Lower leg skin (tissue), 3 donors: ENCODE measurements around the gene PES1.

Source experiments
- POLR2A ChIP-seq, 2 donors: fragments of 450-650 bp; IDR thresholded peaks; one replicate each; pipeline ENCODE4 v1.6.1; 2016 to 2017; ENCODE audit warnings: antibody characterized with exemption in 2 of 2, mild to moderate bottlenecking in 1 of 2, moderate library complexity in 1 of 2
- TF ChIP-seq, protein P1 (sequence below), 3 donors: fragments of 450-650 bp; IDR thresholded peaks; one replicate each; pipeline ENCODE4 v1.5.1; 2016; ENCODE audit warnings: antibody characterized with exemption in 3 of 3, mild to moderate bottlenecking in 3 of 3, moderate library complexity in 2 of 3

DNA sequence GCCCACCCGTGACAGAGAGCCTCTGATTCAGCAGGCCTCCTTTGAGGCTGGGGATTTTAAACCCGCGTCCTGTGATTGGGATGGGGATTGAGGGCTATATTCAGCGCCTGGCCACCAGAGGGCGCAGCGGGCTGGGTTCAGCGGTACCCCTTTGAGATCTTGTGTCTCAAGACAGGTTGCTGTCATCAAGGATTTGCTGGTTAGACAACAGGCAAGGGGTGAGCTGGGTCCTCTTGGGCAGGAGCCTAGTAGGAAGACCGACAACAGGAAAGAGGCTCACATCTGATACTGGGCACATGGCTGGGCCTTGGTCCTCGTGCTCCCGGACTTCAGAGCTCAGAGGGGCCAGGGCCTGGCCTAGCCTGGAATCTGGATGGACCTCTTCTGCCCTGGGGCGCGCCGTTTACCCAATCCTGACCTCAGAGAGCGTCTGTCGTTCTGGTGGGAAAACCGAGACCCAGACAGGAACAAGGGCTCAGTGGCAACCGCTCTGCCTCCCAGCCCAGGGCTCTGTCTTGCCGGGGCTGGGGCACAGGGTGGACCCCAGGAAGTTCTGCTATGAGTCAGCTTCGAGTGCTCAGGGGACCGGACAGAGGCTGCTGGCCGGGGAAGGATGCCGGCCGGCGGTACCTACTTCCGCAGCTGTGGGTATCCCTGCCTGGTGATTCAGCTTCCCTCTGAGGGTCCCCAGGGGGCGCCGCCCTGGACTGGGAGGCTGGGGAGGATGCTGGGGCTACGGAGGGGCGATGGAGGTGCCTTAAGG, 42.9 kb upstream of the PES1 start:
- TF ChIP-seq, protein P1, sequence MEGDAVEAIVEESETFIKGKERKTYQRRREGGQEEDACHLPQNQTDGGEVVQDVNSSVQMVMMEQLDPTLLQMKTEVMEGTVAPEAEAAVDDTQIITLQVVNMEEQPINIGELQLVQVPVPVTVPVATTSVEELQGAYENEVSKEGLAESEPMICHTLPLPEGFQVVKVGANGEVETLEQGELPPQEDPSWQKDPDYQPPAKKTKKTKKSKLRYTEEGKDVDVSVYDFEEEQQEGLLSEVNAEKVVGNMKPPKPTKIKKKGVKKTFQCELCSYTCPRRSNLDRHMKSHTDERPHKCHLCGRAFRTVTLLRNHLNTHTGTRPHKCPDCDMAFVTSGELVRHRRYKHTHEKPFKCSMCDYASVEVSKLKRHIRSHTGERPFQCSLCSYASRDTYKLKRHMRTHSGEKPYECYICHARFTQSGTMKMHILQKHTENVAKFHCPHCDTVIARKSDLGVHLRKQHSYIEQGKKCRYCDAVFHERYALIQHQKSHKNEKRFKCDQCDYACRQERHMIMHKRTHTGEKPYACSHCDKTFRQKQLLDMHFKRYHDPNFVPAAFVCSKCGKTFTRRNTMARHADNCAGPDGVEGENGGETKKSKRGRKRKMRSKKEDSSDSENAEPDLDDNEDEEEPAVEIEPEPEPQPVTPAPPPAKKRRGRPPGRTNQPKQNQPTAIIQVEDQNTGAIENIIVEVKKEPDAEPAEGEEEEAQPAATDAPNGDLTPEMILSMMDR (IDR thresholded peaks at IDR 0.05): peak in 2 of 3 donors; percentile 54 to 98
- TF ChIP-seq POLR2A (IDR thresholded peaks at IDR 0.05): no peak
